ENCODE measurements around the gene PRDX5. TPM values are rescaled to one million over a fixed set of nuclear protein-coding genes. Genes with fewer than 3 reads are reported as not detected.

The PRDX5 gene
- total and polyA plus RNA-seq, 9 of the 15 experiments (the other 6 are each of a cell fraction or from before 2014, with no cell fraction given), result 40.8 to 327 (median 204) TPM

- H3K9ac ChIP-seq (ENCODE audit: insufficient read depth in 1 of 2, low read depth in 2 of 2, low read length in 2 of 2), result no peak overlapping the region
- H4K20me1 ChIP-seq (replicated peaks; ENCODE audit: control insufficient read depth, insufficient read depth, low read length), result no peaks in the 10 kb centered on the region; the same call in 1 of the 2 replicates
- CTCF ChIA-PET (ENCODE audit: low intra/inter-chr PET ratio), result no interaction called here
- H3K27me3 ChIP-seq (ENCODE audit: control insufficient read depth in 2 of 2, insufficient read depth in 2 of 2, low read length in 2 of 2), result peaks cover 34 to 36% of the 10 kb centered on the region in 2 experiments
- no peaks in the 10 kb centered on the region for H3K9me1 ChIP-seq (ENCODE audit: control insufficient read depth, insufficient read depth, low read length)
- no peak overlapping the region for H3K4me3 ChIP-seq
- no peak overlapping the region for H3K4me2 ChIP-seq (ENCODE audit: insufficient read depth, low read length)
- H3K36me3 ChIP-seq (ENCODE audit: control insufficient read depth, insufficient read depth, low read length), result no peaks in the 10 kb centered on the region
- POLR2A ChIA-PET, result interaction anchor here (0.7 kb wide), 1 partner anchor 103 kb away, joined by 3 read pairs; no protein-coding TSS in a partner anchor
- no peak for TF ChIP-seq HOMEZ (CRISPR knock-in tag; IDR thresholded peaks at IDR 0.05)
- no peak for TF ChIP-seq MEF2A (IDR thresholded peaks at IDR 0.05; ENCODE audit: control insufficient read depth, low read depth, low read length)
- TF ChIP-seq NR2C1 (IDR thresholded peaks at IDR 0.05), result no peak
- TF ChIP-seq NR2C1 (tag; IDR thresholded peaks at IDR 0.05), result no peak
- TF ChIP-seq ZC3H11A (IDR thresholded peaks at IDR 0.05; ENCODE audit: low read depth, low read length), result no peak
- TF ChIP-seq ZNF239 (CRISPR knock-in tag; IDR thresholded peaks at IDR 0.05), result no peak
- H3K4me1 ChIP-seq (replicated peaks in 1 of 2; ENCODE audit: control insufficient read depth in 2 of 2, insufficient read depth in 2 of 2, low read length in 2 of 2), result peaks cover 15 to 48% of the 10 kb centered on the region in 2 experiments
- no TSS peak for BruUV-seq (replicated peaks)
- no peak overlapping the region for H2AFZ ChIP-seq (ENCODE audit: low read depth, low read length)
- FAIRE-seq (no peak), DNase-seq (ENCODE audit: extremely low read depth in 1 of 4, low spot score in 3 of 4) (no peak), ATAC-seq (no peak)
- no peak overlapping the region for H3K27ac ChIP-seq (ENCODE audit: extremely low read depth, low read depth, low read length)
- intact Hi-C loops (cut with micrococcal nuclease), result no loop called here
- WGBS (ENCODE audit: insufficient coverage, low coverage, missing lambda C conversion rate), result 56% methylated on average over 21 of the region's 60 CpGs
- no peaks in the 10 kb centered on the region for H3K79me2 ChIP-seq (ENCODE audit: control insufficient read depth, insufficient read depth, low read length)
- in situ Hi-C loops (cut with MboI), result no loop called here
- no peaks in the 10 kb centered on the region for H3K9me3 ChIP-seq (replicated peaks; ENCODE audit: control insufficient read depth, insufficient read depth, low read depth, low read length)
These were observed 18.7 kb upstream of the PRDX5 start for GRCh38 chr11:64298966-64299846.
